ENCODE measurements around the gene TMEM204.

TMEM204 gene

DNA sequence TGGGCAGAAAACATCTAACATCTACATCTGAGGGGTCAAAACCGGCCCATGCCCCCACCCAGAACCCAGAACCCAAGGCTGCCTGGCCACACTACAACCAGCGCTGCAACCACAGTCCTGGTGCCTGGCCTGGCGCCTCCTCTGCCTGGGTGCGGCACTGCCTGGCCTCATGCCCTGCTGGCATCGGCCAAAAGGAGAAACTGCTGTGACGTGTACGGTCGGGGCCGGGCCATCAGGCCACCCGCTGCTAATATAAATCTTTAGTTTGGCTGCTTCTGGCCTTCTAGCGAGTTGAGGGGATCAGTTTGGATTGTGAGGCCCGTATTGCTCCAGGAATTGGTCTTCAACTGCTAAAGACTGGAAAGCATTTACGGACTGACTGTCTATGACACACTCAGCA, 22.8 kb downstream of the TMEM204 start:
- DNase-seq (ENCODE audit: low read depth in 4 of 4, low spot score in 1 of 4) = no peak

GRCh38 chr16:1557074-1557473, 23.6 kb downstream of the TMEM204 start:
- no peak for DNase-seq (ENCODE audit: low read depth in 4 of 4, low spot score in 1 of 4)

DNA sequence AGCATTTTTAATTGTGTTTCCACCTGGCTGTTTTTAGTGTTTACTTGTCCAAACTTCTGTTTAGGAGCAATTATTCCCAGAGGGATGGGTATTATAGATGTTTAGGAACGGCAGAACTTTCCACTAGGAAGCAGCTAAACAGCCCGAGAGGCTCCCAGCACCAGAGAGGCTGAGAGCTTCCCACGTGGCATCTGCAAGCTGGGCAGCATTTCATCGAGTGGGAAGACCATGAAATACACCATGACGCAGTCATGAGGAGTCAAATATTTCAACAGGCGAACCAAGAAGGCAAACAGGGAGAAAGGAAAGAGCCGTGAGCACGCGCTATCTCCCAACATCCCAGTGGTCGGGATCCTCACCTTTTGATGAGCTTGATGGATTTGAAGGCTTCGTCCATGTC, 24.1 kb downstream of the TMEM204 start:
- DNase-seq (ENCODE audit: low read depth in 4 of 4, low spot score in 1 of 4) = no peak

- no peak for DNase-seq (ENCODE audit: low read depth in 4 of 4, low spot score in 1 of 4)
Observed at GRCh38 chr16:1559446-1559975, 26.0 kb downstream of the TMEM204 start.

- no peak for DNase-seq (ENCODE audit: low read depth in 4 of 4, low spot score in 1 of 4)
Observed at GRCh38 chr16:1560153-1560552, 26.7 kb downstream of the TMEM204 start.

GRCh38 chr16:1560866-1561265, 27.4 kb downstream of the TMEM204 start:
- no peak for DNase-seq (ENCODE audit: low read depth in 4 of 4, low spot score in 1 of 4)

GRCh38 chr16:1561266-1561665, 27.8 kb downstream of the TMEM204 start:
- DNase-seq (ENCODE audit: low read depth in 4 of 4, low spot score in 1 of 4) = no peak

GRCh38 chr16:1561836-1562235, 28.4 kb downstream of the TMEM204 start:
- DNase-seq (ENCODE audit: low read depth in 4 of 4, low spot score in 1 of 4) = no peak

DNA sequence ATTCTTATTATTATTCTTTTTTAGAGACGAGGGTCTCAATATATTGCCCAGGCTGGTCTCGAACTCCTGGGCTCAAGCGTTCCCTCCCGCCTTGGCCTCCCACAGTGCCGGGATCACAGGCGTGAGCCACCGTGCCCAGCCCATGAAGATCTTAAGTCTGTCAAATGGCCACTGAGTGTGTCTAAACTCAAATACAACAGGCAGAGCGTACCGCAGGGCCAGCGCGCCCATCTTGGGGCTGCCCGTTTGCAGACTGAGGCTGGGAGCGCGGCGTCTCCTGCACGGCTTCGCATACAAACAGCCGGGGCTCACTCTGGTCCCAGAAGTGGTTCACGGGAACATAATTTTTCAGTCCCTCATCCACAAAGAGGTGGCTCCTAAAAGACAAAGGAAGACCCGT, 30.3 kb downstream of the TMEM204 start:
- DNase-seq (ENCODE audit: low read depth in 4 of 4, low spot score in 1 of 4) = no peak

DNA sequence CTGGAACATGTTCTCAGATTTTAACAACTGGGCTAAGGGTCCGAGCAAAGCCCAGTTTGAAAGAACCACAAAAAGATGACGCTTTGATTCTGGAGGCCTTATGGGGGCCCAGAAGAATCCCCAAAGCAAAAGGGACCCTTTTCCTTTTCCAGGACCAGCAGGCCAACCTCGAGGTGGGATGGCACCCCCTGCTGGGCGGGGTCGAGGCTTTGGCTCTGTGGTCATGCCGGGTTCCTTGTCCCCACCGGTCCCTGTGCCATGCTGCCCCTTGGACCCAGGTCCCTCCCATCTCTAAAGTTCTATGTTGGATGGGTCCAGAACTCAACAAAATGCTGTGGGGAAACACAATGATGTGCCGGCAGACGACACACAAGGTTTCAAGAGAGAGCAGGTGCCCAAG, 30.9 kb downstream of the TMEM204 start:
- no peak for DNase-seq (ENCODE audit: low read depth in 4 of 4, low spot score in 1 of 4)

DNA sequence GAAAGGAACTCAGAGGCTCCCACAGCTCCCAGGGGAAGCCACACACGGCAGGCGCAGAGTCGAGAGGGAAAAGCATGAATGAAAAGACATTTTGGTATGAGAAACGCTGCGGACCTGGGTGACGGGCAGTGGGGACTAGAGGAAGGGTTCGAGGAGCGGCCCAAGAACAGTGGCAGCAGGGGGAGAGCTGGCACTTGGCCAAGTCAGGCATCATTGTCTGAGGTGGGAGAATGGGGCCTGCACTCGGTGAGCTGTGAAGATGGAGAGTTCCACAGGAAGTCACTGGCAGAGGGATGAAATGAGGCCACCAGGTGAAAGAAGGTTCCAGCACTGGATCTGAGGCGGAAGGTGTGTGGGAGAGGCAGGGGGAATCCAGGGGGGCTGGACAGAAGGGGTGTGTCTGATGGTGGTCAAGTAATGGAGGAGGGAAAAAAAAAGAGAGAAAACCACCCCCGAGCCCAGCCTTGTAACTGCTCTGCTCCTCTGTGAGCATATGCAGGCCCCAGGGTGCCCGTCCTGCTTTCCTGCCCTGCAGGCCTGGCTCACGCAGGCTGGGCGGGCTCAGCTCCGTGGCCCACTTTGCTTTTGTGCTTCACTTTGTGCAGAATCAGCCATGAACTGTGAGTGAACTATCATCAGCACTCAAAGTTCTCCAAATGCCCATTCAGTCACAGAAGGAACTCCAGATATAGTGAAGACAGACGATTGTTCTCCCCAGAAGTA, 31.8 kb downstream of the TMEM204 start:
- DNase-seq (ENCODE audit: low read depth in 4 of 4, low spot score in 1 of 4) = no peak

DNA sequence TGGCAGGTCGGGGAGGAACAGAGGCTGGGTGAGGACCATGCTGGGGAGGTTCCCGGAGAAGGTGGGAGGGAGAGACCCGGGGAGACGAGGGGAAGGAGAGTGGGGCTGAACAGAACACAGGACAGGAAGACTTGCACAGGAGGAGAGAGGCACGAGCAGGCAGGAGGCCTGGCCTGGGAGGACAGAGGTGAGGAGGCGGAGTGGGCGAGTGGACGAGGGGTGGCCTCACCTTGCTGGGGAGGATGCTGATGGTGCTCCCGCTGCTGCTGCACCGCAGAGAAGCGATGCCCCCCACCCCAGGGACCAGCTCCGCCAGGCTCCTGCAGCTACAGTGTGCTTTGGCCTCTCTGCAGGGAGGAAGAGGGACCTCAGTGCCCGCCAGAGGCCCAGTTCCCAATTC, 34.5 kb downstream of the TMEM204 start:
- DNase-seq (ENCODE audit: low read depth in 4 of 4, low spot score in 1 of 4) = no peak

DNA sequence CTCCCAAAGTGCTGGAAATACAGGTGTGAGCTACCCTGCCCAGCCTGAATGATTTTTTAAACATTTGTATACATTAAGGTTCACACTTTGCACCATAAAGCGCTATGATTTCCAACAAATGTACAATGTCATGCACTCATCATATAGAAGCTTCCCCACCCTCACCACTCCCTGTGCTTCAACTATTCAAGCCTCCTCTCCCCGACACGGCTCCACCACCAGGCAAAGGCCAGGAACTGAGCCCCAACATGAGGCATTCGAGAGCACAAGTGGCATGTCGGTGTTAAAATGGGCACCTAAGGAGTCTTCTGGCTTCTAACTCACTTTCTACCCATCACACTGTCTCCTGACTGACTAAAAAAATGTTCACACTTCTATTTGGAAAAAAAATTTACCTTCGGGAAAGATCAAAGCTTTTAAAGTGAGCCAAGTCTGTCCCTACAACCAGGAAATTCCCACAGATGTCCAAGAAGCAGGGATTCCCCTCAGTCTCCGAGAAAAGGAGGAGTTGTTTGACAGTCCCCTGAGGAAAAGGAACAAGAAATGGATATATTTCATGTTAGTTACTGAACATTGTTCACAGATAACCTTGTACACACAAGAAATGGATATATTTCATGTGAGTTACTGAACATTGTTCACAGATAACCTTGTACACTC, 37.7 kb downstream of the TMEM204 start:
- no peak for DNase-seq (ENCODE audit: low read depth in 4 of 4, low spot score in 1 of 4)

- no peak for DNase-seq (ENCODE audit: low read depth in 4 of 4, low spot score in 1 of 4)
Observed at GRCh38 chr16:1572673-1573072, 39.2 kb downstream of the TMEM204 start.

DNA sequence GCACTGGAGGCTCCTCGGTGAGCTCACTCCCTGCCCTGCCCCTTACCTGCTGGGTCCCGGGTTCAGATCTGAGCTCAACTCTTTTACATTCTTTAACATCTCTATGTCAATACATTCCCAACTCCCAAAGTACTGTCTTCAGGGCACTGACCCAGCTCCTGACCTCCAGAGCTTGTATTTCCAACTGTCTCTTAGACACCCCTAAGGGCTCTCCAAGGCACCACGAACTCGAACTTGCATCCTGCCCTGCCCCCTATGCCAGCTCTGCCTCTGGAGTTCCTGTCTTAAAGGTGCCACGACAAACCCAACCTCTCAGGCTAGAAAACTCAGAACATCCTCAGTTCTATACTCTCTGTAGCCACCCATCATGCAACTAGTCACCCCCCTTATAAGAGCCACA, 39.8 kb downstream of the TMEM204 start:
- DNase-seq (ENCODE audit: low read depth in 4 of 4, low spot score in 1 of 4) = no peak

DNA sequence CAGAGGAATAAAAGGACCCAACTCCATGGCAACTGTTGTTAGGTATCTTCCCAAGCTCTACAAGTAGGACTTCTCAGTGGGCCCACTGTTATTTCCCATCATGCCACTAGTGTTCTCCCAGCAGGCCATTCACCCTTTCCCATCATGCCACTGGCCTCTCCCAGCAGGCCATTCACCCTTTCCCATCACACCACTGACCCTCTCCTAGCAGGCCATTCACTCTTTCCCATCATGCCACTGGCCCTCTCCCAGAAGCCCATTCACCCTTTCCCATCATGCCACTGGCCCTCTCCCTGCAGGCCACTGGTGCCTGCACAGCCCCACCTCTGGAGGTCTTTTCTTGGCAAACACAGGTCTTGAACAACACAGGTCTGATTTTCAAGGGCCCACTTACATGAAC, 42.1 kb downstream of the TMEM204 start:
- no peak for DNase-seq (ENCODE audit: low read depth in 4 of 4, low spot score in 1 of 4)

GRCh38 chr16:1579214-1579613, 45.7 kb downstream of the TMEM204 start:
- no peak for DNase-seq (ENCODE audit: low read depth in 4 of 4, low spot score in 1 of 4)

GRCh38 chr16:1580256-1580655, 46.8 kb downstream of the TMEM204 start:
- no peak for DNase-seq (ENCODE audit: low read depth in 4 of 4, low spot score in 1 of 4)

- no peak for DNase-seq (ENCODE audit: low read depth in 4 of 4, low spot score in 1 of 4)
Observed at GRCh38 chr16:1580956-1581355, 47.5 kb downstream of the TMEM204 start.

GRCh38 chr16:1581804-1582203, 48.3 kb downstream of the TMEM204 start:
- no peak for DNase-seq (ENCODE audit: low read depth in 4 of 4, low spot score in 1 of 4)

GRCh38 chr16:1583180-1583579, 49.7 kb downstream of the TMEM204 start:
- DNase-seq (ENCODE audit: low read depth in 4 of 4, low spot score in 1 of 4) = no peak

- DNase-seq (ENCODE audit: low read depth in 4 of 4, low spot score in 1 of 4) = no peak
Observed at GRCh38 chr16:1584926-1585484, 51.5 kb downstream of the TMEM204 start.

Measured in stimulated activated CD4-positive, alpha-beta T cell treated with anti-CD3 and anti-CD28 coated beads, Interleukin-1b, Interleukin-23, amount 100 ng/mL, for 24 hours (primary cell).